Stimulated activated CD4-positive, alpha-beta T cell treated with anti-CD3 and anti-CD28 coated beads, Interleukin-2, amount 100 ng/mL, for 48 hours (primary cell): ENCODE results near the gene TRAK2.

Experiments used
- DNase-seq, 2 donors: peaks; one replicate each; pipeline ENCODE4 v3.0.0-alpha.2; 2020

TRAK2 gene

DNA sequence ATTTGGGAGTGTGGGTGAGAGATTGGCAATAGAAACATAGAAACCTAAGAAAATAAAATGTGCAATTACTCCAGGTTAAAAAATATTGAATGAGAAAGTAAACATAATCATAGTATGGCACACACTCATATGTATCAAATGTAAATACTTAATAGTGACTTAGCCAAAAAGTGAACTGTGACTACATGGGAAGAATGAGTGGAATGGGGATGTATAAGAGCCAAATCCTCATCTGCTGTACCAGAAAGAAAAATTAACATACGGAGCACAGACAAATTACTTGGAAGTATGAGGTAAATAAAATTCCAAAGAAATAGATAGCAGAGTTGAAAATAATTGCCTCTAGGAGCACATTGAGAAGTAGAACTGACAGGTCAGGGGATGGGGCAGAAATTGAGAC lies 98.1 kb downstream of the TRAK2 start:
- DNase-seq: no peak

GRCh38 chr2:201350879-201351278 lies 100.4 kb downstream of the TRAK2 start:
- DNase-seq: no peak

GRCh38 chr2:201349601-201350000 lies 101.7 kb downstream of the TRAK2 start:
- DNase-seq: no peak

- no peak for DNase-seq
These were observed 102.5 kb downstream of the TRAK2 start for GRCh38 chr2:201348758-201349157.

GRCh38 chr2:201347138-201347537 lies 104.1 kb downstream of the TRAK2 start:
- DNase-seq: no peak

DNA sequence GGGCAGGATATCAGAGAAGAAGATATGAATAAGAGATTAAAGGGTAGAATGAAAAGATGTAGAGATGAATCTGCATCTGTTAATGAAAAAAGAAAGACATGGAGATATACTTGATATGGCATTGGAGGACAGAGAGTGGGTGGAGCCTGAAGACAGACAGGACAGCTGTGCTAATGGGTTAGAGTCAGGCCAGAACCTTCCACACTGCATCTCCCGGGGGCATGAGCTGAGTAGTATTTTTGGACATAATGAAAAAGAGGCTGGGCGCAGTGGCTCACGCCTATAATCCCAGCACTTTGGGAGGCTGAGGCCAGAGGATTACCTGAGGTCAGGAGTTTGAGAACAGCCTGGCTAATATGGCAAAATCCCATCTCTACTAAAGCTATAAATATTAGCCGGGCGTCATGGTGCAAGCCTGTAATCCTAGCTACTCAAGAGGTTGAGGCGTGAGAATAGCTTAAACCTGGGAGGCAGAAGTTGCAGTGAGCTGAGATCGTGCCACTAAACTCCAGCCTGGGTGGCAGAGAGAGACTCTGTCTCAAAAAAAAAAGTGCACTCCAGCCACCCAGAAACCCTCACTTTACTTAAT lies 105.5 kb downstream of the TRAK2 start:
- no peak for DNase-seq

- DNase-seq: no peak
These were observed 106.4 kb downstream of the TRAK2 start for GRCh38 chr2:201344663-201345366.

DNA sequence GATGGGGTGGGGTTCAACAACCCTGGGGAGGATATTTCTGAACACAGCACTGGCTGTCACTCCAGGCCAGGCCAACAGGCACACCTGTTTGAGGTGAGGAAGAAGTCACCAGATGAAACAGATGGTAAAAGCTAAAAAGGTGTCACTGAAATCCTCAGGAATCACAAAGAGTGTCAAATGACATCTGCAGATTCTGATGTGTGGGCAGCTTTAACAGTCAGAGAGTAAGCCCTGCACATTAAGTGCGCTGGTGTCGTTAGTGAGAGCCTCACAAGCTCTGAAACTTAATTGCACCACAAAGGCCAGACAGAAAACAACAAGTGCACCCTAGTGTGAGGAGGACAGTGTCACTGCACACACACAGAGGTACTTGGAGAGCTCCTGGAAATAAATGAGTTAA lies 107.7 kb downstream of the TRAK2 start:
- no peak for DNase-seq

- DNase-seq: no peak
These were observed 108.3 kb downstream of the TRAK2 start for GRCh38 chr2:201342923-201343322.

GRCh38 chr2:201329409-201329808 lies 121.8 kb downstream of the TRAK2 start:
- no peak for DNase-seq

DNA sequence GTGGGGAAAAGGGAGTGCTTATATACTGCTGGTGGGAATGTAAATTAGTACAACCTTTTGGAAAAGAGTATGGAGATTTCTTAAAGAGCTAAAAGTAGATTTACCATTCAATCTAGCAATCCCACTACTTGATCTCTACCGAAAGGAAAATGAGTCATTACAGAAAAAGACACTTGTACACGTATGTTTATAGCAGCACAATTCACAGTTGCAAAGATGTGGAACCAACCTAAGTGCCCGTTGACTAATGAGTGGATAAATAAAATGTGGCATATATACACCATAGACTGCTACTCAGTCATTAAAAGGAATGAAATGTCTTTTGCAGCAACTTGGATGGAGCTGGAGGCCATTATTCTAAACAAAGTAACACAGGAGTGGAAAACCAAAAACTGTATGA lies 123.6 kb downstream of the TRAK2 start:
- no peak for DNase-seq
